Measurements from ENCODE around the gene SIGLEC14.
"Not testable (repeated sequence)": the region's sequence is repeated elsewhere in the genome, so short reads cannot be mapped to it uniquely, and the experiment has no call there.

Gene SIGLEC14

GRCh38 chr19:51668216-51668615, 21.6 kb upstream of the SIGLEC14 start:
- DNase-seq = no peak

GRCh38 chr19:51664997-51665396, 18.4 kb upstream of the SIGLEC14 start:
- DNase-seq = no peak

GRCh38 chr19:51664131-51664530, 17.5 kb upstream of the SIGLEC14 start:
- no peak for DNase-seq

- DNase-seq = no peak
Measured at GRCh38 chr19:51663650-51664049, 17.0 kb upstream of the SIGLEC14 start.

GRCh38 chr19:51660975-51661600, 14.5 kb upstream of the SIGLEC14 start:
- peak; percentile 94 for DNase-seq

- DNase-seq = no peak
Measured at GRCh38 chr19:51654783-51655182, 8.2 kb upstream of the SIGLEC14 start.

- no peak for DNase-seq
Measured at GRCh38 chr19:51653162-51653561, 6.5 kb upstream of the SIGLEC14 start.

GRCh38 chr19:51652266-51652665, 5.6 kb upstream of the SIGLEC14 start:
- no peak for DNase-seq

- no peak for DNase-seq
Measured at GRCh38 chr19:51651216-51651846, 4.7 kb upstream of the SIGLEC14 start.

- DNase-seq = no peak
Measured at GRCh38 chr19:51647318-51647717, 693 bp upstream of the SIGLEC14 start.

GRCh38 chr19:51644636-51645271, 1.9 kb downstream of the SIGLEC14 start:
- DNase-seq = no peak

GRCh38 chr19:51641648-51642047, 5.0 kb downstream of the SIGLEC14 start:
- DNase-seq = no peak

GRCh38 chr19:51640386-51640785, 6.2 kb downstream of the SIGLEC14 start:
- no peak for DNase-seq

- no peak for DNase-seq
Measured at GRCh38 chr19:51639916-51640315, 6.7 kb downstream of the SIGLEC14 start.

- DNase-seq = no peak
Measured at GRCh38 chr19:51637362-51637978, 9.2 kb downstream of the SIGLEC14 start.

- DNase-seq = no peak
Measured at GRCh38 chr19:51632126-51632525, 14.5 kb downstream of the SIGLEC14 start.

- DNase-seq = not testable (repeated sequence)
Measured at GRCh38 chr19:51630315-51630714, 16.3 kb downstream of the SIGLEC14 start, which contains the start of gene SIGLEC5. Gene SIGLEC5 (minus strand): TSS chr19:51630401. CDS start chr19:51630335, 66 bp downstream.

GRCh38 chr19:51628153-51628939, 18.3 kb downstream of the SIGLEC14 start:
- no peak for DNase-seq

- DNase-seq = peak; percentile 14
Measured at GRCh38 chr19:51627491-51628138, 19.0 kb downstream of the SIGLEC14 start.

- no peak for DNase-seq
Measured at GRCh38 chr19:51626675-51627074, 19.9 kb downstream of the SIGLEC14 start.

GRCh38 chr19:51621178-51621577, 25.4 kb downstream of the SIGLEC14 start:
- DNase-seq = no peak

- DNase-seq = no peak
Measured at GRCh38 chr19:51615991-51616390, 30.6 kb downstream of the SIGLEC14 start.
